ENCODE results near the gene ADRB2.
"Not testable (repeated sequence)": the region's sequence is repeated elsewhere in the genome, so short reads cannot be mapped to it uniquely, and the experiment has no call there.

The ADRB2 gene

GRCh38 chr5:148856424-148856823 lies 30.0 kb downstream of the ADRB2 start:
- no peak for DNase-seq

GRCh38 chr5:148857474-148857873 lies 31.1 kb downstream of the ADRB2 start:
- no peak for DNase-seq

GRCh38 chr5:148858106-148858505 lies 31.7 kb downstream of the ADRB2 start:
- no peak for DNase-seq

GRCh38 chr5:148858547-148858946 lies 32.1 kb downstream of the ADRB2 start:
- no peak for DNase-seq

- no peak for DNase-seq
Measured at GRCh38 chr5:148859703-148860102, 33.3 kb downstream of the ADRB2 start.

GRCh38 chr5:148860599-148860998 lies 34.2 kb downstream of the ADRB2 start:
- DNase-seq: no peak

- DNase-seq: no peak
Measured at GRCh38 chr5:148861088-148861487, 34.7 kb downstream of the ADRB2 start.

- DNase-seq: no peak
Measured at GRCh38 chr5:148861696-148862095, 35.3 kb downstream of the ADRB2 start.

- no peak for DNase-seq
Measured at GRCh38 chr5:148864113-148864841, 37.9 kb downstream of the ADRB2 start.

- no peak for DNase-seq
Measured at GRCh38 chr5:148866024-148866423, 39.6 kb downstream of the ADRB2 start.

- no peak for DNase-seq
Measured at GRCh38 chr5:148873120-148873519, 46.7 kb downstream of the ADRB2 start.

GRCh38 chr5:148873690-148874485 lies 47.5 kb downstream of the ADRB2 start:
- no peak for DNase-seq

- DNase-seq: no peak
Measured at GRCh38 chr5:148875205-148875875, 48.9 kb downstream of the ADRB2 start.

- DNase-seq: not testable (repeated sequence)
Measured at GRCh38 chr5:148877436-148877835, 51.0 kb downstream of the ADRB2 start.

Data from NCI-H2081 (cell line).